ENCODE results near the gene SSC5D. TPM values are rescaled to one million over a fixed set of nuclear protein-coding genes. Genes with fewer than 3 reads are reported as not detected.

SSC5D gene
- polyA plus RNA-seq, 1 of the 3 experiments (the other 2 are of a cell fraction) = 4.9 TPM

GRCh38 chr19:55462722-55463121 is 25.5 kb upstream of the SSC5D start:
- H3K4me1 ChIP-seq (ENCODE audit: control insufficient read depth in 1 of 2, insufficient read depth in 2 of 2, low read depth in 1 of 2, low read length in 1 of 2) = peaks cover 12 to 18% of the 10 kb centered on the region in 2 experiments; a peak in 2 of 4 replicates
- no peak for DNase-seq
- no peak overlapping the region for H3K27ac ChIP-seq (ENCODE audit: low read depth in 2 of 2, low read length in 1 of 2)
- no peak overlapping the region for H2AFZ ChIP-seq (ENCODE audit: low read depth)
- POLR2A ChIA-PET = no interaction called here
- peak overlapping the region; percentile 81; the same call in 1 of the 2 replicates for H3K4me2 ChIP-seq
- TF ChIP-seq GATA2 (CRISPR knock-in tag; IDR thresholded peaks at IDR 0.05) (no peak), EP300 (IDR thresholded peaks at IDR 0.05; ENCODE audit: borderline replicate concordance in 1 of 2, low read depth in 1 of 2, low read length in 1 of 2) (no peak), FOXM1 (IDR thresholded peaks at IDR 0.05; ENCODE audit: low read depth) (no peak), NRF1 (IDR thresholded peaks at IDR 0.05; ENCODE audit: low read depth, low read length) (no peak), CTCF (IDR thresholded peaks at IDR 0.05) (no peak), POLR2AphosphoS5 (IDR thresholded peaks at IDR 0.05; ENCODE audit: low read depth, low read length) (no peak), NFIC (IDR thresholded peaks at IDR 0.05; ENCODE audit: borderline replicate concordance) (no peak), TAF1 (IDR thresholded peaks at IDR 0.05; ENCODE audit: borderline replicate concordance, low read depth, low read length) (no peak), TCF12 (IDR thresholded peaks at IDR 0.05) (no peak)
- H3K79me2 ChIP-seq (ENCODE audit: insufficient read depth) = peaks cover 12% of the 10 kb centered on the region; the same call in 1 of the 2 replicates
- H3F3A ChIP-seq (replicated peaks; ENCODE audit: insufficient read depth) = peaks cover 23% of the 10 kb centered on the region
- no peaks in the 10 kb centered on the region for H3K27me3 ChIP-seq (ENCODE audit: insufficient read depth)
- H4K20me1 ChIP-seq (ENCODE audit: insufficient read depth) = no peaks in the 10 kb centered on the region
- no peaks in the 10 kb centered on the region for H3K9me2 ChIP-seq
- H3K36me3 ChIP-seq (replicated peaks in 1 of 2; ENCODE audit: control insufficient read depth in 1 of 2, insufficient read depth in 2 of 2, low read length in 1 of 2) = no peaks in the 10 kb centered on the region
- H3K9me3 ChIP-seq = no peaks in the 10 kb centered on the region
- H3K9ac ChIP-seq = no peak overlapping the region
- no peak overlapping the region for H3K4me3 ChIP-seq (ENCODE audit: low read depth in 2 of 2, low read length in 1 of 2)
- CTCF ChIA-PET = interaction anchor here (0.6 to 1.4 kb wide), 3 partner anchors 9 to 361 kb away, joined by 3 to 8 read pairs (median 5); no protein-coding TSS in a partner anchor
- 95% methylated on average over 11 of the region's 11 CpGs for WGBS (ENCODE audit: low lambda C conversion rate)

- no peak for TF ChIP-seq ELF1 (IDR thresholded peaks at IDR 0.05)
- no peak for TF ChIP-seq NRF1 (IDR thresholded peaks at IDR 0.05; ENCODE audit: low read depth, low read length)
- TF ChIP-seq USF1 (IDR thresholded peaks at IDR 0.05; ENCODE audit: borderline replicate concordance, low read depth) = no peak
- no peak for TF ChIP-seq IRF3 (IDR thresholded peaks at IDR 0.05; ENCODE audit: low read depth, low read length)
- no peak for TF ChIP-seq EP300 (IDR thresholded peaks at IDR 0.05; ENCODE audit: borderline replicate concordance in 1 of 2, low read depth in 1 of 2, low read length in 1 of 2)
- TF ChIP-seq JUND (IDR thresholded peaks at IDR 0.05) = no peak
- no peak for TF ChIP-seq USF2 (IDR thresholded peaks at IDR 0.05; ENCODE audit: borderline replicate concordance, low read depth, low read length)
- no peak for TF ChIP-seq YY1 (IDR thresholded peaks at IDR 0.05; ENCODE audit: low read depth)
- TF ChIP-seq TCF12 (IDR thresholded peaks at IDR 0.05) = no peak
- Histone ChIP-seq H3K9me2 (no peaks in the 10 kb centered on the region), H3K36me3 (replicated peaks in 1 of 2; ENCODE audit: control insufficient read depth in 1 of 2, insufficient read depth in 2 of 2, low read length in 1 of 2) (no peaks in the 10 kb centered on the region), H3K4me1 (ENCODE audit: control insufficient read depth in 1 of 2, insufficient read depth in 2 of 2, low read depth in 1 of 2, low read length in 1 of 2) (peaks cover 12 to 16% of the 10 kb centered on the region in 2 experiments; a peak in 2 of 4 replicates), H3K9me3 (no peaks in the 10 kb centered on the region), H3F3A (replicated peaks; ENCODE audit: insufficient read depth) (peaks cover 23% of the 10 kb centered on the region), H3K4me3 (ENCODE audit: low read depth in 2 of 2, low read length in 1 of 2) (no peak overlapping the region), H3K27me3 (ENCODE audit: insufficient read depth) (no peaks in the 10 kb centered on the region), H3K27ac (ENCODE audit: low read depth in 2 of 2, low read length in 1 of 2) (no peak overlapping the region), H4K20me1 (ENCODE audit: insufficient read depth) (no peaks in the 10 kb centered on the region), H3K4me2 (no peak overlapping the region), H3K9ac (no peak overlapping the region), H2AFZ (ENCODE audit: low read depth) (no peak overlapping the region), H3K79me2 (ENCODE audit: insufficient read depth) (peaks cover 12% of the 10 kb centered on the region; the same call in 1 of the 2 replicates)
- no peak for DNase-seq
- POLR2A ChIA-PET = no interaction called here
- WGBS (ENCODE audit: low lambda C conversion rate) = 70% methylated on average over 12 of the region's 15 CpGs
- CTCF ChIA-PET = interaction anchor here (0.5 to 1.4 kb wide), 3 partner anchors 10 to 40 kb away, joined by 3 to 8 read pairs (median 5); no protein-coding TSS in a partner anchor
Measured at GRCh38 chr19:55463583-55464031, 24.6 kb upstream of the SSC5D start.
